Esophagus muscularis mucosa (tissue), 4 donors: ENCODE results near the gene PEX3. TPM values are rescaled to one million over a fixed set of nuclear protein-coding genes. Genes with fewer than 3 reads are reported as not detected.

Experiments
- DNase-seq: peaks from one replicate; pipeline ENCODE4 v3.0.0-alpha.2; 2017; ENCODE audit errors: extremely low spot score
- H3K27ac ChIP-seq, 4 donors: fragments of 200-600 bp; sonication (generic); replicated peaks in 1 of 4; 1 replicate in 3 of 4; 2 replicates in 1 of 4; pipeline ENCODE4 v1.5.1; 2016 to 2019; ENCODE audit warnings: mild to moderate bottlenecking in 1 of 4
- H3K27me3 ChIP-seq, 4 donors: fragments of 200-600 bp; sonication (generic); one replicate each; pipeline versions ENCODE4 v1.5.1 to v1.6.0; 2016 to 2019
- H3K36me3 ChIP-seq, 4 donors: fragments of 200-600 bp; sonication (generic); one replicate each; pipeline ENCODE4 v1.5.1; 2016 to 2019
- H3K4me1 ChIP-seq, 4 donors: fragments of 200-600 bp; sonication (generic); one replicate each; pipeline ENCODE4 v1.5.1; 2016 to 2019
- H3K4me3 ChIP-seq, 4 donors: fragments of 200-600 bp; sonication (generic); 1 replicate in 2 of 4; 2 replicates in 2 of 4; pipeline ENCODE4 v1.5.1; 2016 to 2019; ENCODE audit warnings: mild to moderate bottlenecking in 4 of 4, moderate library complexity in 1 of 4
- H3K9me3 ChIP-seq, 4 donors: fragments of 200-600 bp; sonication (generic); 1 replicate in 3 of 4; 2 replicates in 1 of 4; pipeline ENCODE4 v1.5.1; 2016 to 2019
- EP300 ChIP-seq: sonication (generic); formaldehyde crosslinking; IDR thresholded peaks from one replicate; pipeline ENCODE4 v1.6.1; 2017; ENCODE audit warnings: antibody characterized with exemption
- POLR2A ChIP-seq: fragments of 450-650 bp; IDR thresholded peaks from one replicate; pipeline ENCODE4 v1.6.1; 2017; ENCODE audit warnings: antibody characterized with exemption, moderate library complexity, mild to moderate bottlenecking, low read depth
- POLR2AphosphoS5 ChIP-seq, 2 donors: sonication (generic); formaldehyde crosslinking; IDR thresholded peaks; one replicate each; pipeline ENCODE4 v1.6.1; 2017; ENCODE audit warnings: antibody characterized with exemption in 2 of 2
- WGBS: methylation state at CpG from one replicate; pipeline ENCODE4 v1.1.5; 2018; 5-methylcytosine and 5-hydroxymethylcytosine counted together
- intact Hi-C: fragments of 100-400 bp; cut with DNase I; formaldehyde crosslinking; loops from one replicate; pipeline ENCODE4 v1.15.1; 2023
- total RNA-seq, 4 donors: library from RNA; depleted of rRNA; stranded (reverse); fragments of >200 nt; gene quantifications; one replicate each; pipeline versions ENCODE4 v1.1.0 to v1.2.1, GENCODE V29; 2016
- TF ChIP-seq, protein P1 (sequence below), 3 experiments: fragments of 200-600 bp in 2 of 3; fragments of 450-650 bp in 1 of 3; sonication (generic) in 2 of 3; IDR thresholded peaks; one replicate each; pipeline ENCODE4 v1.5.1; 2017 to 2019; ENCODE audit warnings: antibody characterized with exemption in 3 of 3, mild to moderate bottlenecking in 2 of 3, moderate library complexity in 1 of 3

The PEX3 gene
- total RNA-seq, 4 donors from 2014 or later: 15.1 to 24.1 (median 19.7) TPM

DNA sequence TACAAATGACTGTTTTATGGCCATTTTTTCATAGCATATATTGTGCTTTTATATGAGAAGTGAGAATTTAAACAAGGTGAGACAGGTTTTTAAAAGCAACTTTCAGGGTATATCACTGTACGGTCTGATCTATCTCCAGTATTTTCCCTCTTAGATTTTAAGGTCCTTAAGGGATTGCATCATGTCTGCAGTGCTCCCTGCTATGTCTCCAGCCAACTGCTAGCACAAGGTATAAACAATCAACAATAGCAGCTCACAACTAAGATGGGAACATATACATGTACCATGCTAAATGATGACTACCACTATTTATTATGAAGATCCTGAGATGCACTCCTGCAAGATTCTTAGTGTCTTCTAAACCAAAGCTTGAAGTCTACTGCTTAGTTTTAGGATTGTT is 53.8 kb downstream of the PEX3 start:
- TF ChIP-seq EP300 (no peak), POLR2AphosphoS5 (IDR thresholded peaks at IDR 0.05) (no peak), POLR2A (no peak)
- H3K36me3 ChIP-seq: peaks cover 16 to 79% (median 53%) of the 10 kb centered on the region in 4 donors

DNA sequence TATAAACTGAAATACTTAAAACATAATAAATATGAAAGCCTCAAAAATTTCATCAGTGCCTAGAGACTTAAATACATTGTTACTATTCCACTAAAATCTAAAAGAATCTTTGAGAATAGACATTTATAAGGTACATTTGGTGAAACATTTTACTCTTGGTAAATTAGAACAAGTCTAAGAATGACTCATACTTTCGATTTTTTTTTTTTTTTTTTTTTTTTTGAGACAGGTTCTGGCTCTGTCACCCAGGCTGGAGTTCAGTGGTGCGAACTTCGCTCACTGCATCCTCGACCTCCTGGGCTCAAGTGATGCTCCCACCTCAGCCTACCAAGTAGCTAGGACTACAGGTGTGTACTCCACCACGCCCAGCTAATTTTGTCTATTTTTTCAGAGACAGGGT is 54.5 kb downstream of the PEX3 start:
- 84% methylated on average over 5 of the region's 5 CpGs for WGBS
- H3K27ac ChIP-seq: no peak overlapping the region
- no peaks in the 10 kb centered on the region for H3K9me3 ChIP-seq
- intact Hi-C loops: no loop called here
- TF ChIP-seq, protein P1, sequence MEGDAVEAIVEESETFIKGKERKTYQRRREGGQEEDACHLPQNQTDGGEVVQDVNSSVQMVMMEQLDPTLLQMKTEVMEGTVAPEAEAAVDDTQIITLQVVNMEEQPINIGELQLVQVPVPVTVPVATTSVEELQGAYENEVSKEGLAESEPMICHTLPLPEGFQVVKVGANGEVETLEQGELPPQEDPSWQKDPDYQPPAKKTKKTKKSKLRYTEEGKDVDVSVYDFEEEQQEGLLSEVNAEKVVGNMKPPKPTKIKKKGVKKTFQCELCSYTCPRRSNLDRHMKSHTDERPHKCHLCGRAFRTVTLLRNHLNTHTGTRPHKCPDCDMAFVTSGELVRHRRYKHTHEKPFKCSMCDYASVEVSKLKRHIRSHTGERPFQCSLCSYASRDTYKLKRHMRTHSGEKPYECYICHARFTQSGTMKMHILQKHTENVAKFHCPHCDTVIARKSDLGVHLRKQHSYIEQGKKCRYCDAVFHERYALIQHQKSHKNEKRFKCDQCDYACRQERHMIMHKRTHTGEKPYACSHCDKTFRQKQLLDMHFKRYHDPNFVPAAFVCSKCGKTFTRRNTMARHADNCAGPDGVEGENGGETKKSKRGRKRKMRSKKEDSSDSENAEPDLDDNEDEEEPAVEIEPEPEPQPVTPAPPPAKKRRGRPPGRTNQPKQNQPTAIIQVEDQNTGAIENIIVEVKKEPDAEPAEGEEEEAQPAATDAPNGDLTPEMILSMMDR (IDR thresholded peaks at IDR 0.05): no peak
- no peak for TF ChIP-seq POLR2AphosphoS5 (IDR thresholded peaks at IDR 0.05)
- TF ChIP-seq POLR2A: no peak
- peaks cover 16 to 72% (median 47%) of the 10 kb centered on the region in 4 donors for H3K36me3 ChIP-seq
- peaks cover 4 to 16% (median 12%) of the 10 kb centered on the region in 4 donors for H3K4me1 ChIP-seq
- H3K4me3 ChIP-seq: no peak overlapping the region
- DNase-seq: no peak
- H3K27me3 ChIP-seq: no peaks in the 10 kb centered on the region

More for the DNA sequence above, 53.8 kb downstream of the PEX3 start:
- intact Hi-C loops: no loop called here
- 76% methylated on average over 1 of the region's 1 CpG for WGBS
- no peak overlapping the region for H3K27ac ChIP-seq
- H3K9me3 ChIP-seq: no peaks in the 10 kb centered on the region
- DNase-seq: no peak
- no peaks in the 10 kb centered on the region for H3K27me3 ChIP-seq
- H3K4me3 ChIP-seq: no peak overlapping the region
- H3K4me1 ChIP-seq: peaks cover 0 to 9% (median 5%) of the 10 kb centered on the region in 4 donors

DNA sequence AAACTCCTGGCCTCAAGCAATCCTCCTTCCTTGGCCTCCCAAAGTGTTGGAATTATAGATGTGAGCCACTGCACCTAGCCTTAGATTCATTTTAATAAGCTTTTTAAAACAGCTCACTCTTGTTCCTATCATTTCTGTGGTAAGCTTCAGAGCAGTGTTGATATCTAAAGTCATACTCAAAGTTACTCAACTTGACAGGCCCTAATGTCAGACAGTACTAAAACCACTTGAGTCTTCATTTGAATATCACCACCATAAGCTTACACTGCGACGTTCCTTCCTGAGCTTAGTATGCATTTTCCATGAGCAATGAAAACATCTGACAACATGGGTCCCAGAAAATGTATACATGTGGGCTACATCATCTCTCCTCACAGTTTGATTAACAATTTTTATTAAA is 54.9 kb downstream of the PEX3 start:
- peaks cover 16 to 67% (median 43%) of the 10 kb centered on the region in 4 donors for H3K36me3 ChIP-seq
- H3K27ac ChIP-seq: no peak overlapping the region
- no peak for DNase-seq
- no peak overlapping the region for H3K4me3 ChIP-seq
- peaks cover 9 to 20% (median 16%) of the 10 kb centered on the region in 4 donors for H3K4me1 ChIP-seq
- no peak for TF ChIP-seq POLR2A
- TF ChIP-seq POLR2AphosphoS5 (IDR thresholded peaks at IDR 0.05): no peak
- TF ChIP-seq EP300: no peak
- TF ChIP-seq, protein P1 (IDR thresholded peaks at IDR 0.05): no peak
- no peaks in the 10 kb centered on the region for H3K9me3 ChIP-seq
- 98% methylated on average over 2 of the region's 2 CpGs for WGBS
- H3K27me3 ChIP-seq: no peaks in the 10 kb centered on the region
- intact Hi-C loops: no loop called here

DNA sequence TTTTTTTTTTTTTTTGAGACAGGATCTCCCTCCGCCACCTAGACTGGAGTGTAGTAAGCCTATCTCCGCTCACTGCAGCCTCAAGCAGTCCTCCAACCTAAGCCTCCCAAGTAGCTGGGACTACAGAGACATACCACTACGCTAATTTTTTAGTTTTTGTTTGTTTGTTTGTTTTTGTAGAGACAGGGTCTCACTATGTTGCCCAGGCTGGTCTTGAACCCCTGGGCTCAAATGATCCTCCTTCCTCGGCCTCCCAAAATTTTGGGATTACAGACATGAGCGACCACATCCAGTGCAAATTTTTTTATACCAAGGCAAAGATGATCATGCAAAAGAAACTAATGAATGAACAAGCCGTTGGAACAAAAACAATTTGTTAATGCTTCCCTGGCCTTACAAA is 55.6 kb downstream of the PEX3 start:
- H3K4me3 ChIP-seq: no peak overlapping the region
- DNase-seq: no peak
- H3K27me3 ChIP-seq: no peaks in the 10 kb centered on the region
- no peaks in the 10 kb centered on the region for H3K9me3 ChIP-seq
- whole genome bisulfite sequencing: 97% methylated on average over 6 of the region's 6 CpGs
- TF ChIP-seq EP300 (no peak), POLR2A (no peak), POLR2AphosphoS5 (IDR thresholded peaks at IDR 0.05) (no peak)
- TF ChIP-seq, protein P1 (IDR thresholded peaks at IDR 0.05): no peak
- H3K36me3 ChIP-seq: peaks cover 12 to 64% (median 37%) of the 10 kb centered on the region in 4 donors
- intact Hi-C loops: no loop called here
- no peak overlapping the region for H3K27ac ChIP-seq
- H3K4me1 ChIP-seq: peaks cover 11 to 24% (median 20%) of the 10 kb centered on the region in 4 donors

DNA sequence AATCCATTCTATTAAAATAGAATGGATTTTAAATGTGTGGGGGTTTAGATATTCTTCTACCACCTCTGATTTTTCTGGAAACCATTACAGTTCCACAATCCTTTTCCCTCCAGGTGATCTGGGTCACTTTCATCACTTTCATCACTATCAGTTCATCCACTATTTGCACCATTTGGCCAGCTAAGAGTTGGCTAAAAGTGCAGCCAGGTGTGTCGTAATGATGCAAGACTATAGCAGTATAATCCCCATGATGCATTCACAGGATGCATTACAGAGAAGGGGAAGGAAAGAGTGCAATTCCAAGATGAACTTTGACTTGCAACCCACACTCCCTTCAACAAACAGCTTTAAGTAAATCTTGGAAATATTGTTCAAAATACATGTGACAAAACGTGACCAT is 56.0 kb downstream of the PEX3 start:
- intact Hi-C loops: no loop called here
- no peak overlapping the region for H3K4me3 ChIP-seq
- peaks cover 11 to 26% (median 21%) of the 10 kb centered on the region in 4 donors for H3K4me1 ChIP-seq
- no peak overlapping the region for H3K27ac ChIP-seq
- H3K27me3 ChIP-seq: no peaks in the 10 kb centered on the region
- H3K9me3 ChIP-seq: no peaks in the 10 kb centered on the region
- no peak for DNase-seq
- peaks cover 12 to 60% (median 33%) of the 10 kb centered on the region in 4 donors for H3K36me3 ChIP-seq
- TF ChIP-seq EP300: no peak
- TF ChIP-seq, protein P1 (IDR thresholded peaks at IDR 0.05): no peak
- TF ChIP-seq POLR2A: no peak
- no peak for TF ChIP-seq POLR2AphosphoS5 (IDR thresholded peaks at IDR 0.05)
- 97% methylated on average over 2 of the region's 2 CpGs for WGBS
